Measurements from ENCODE around the gene GPC5.

Gene GPC5

GRCh38 chr13:91506759-91507158 lies 108.3 kb downstream of the GPC5 start:
- no peak overlapping the region for H3K4me3 ChIP-seq (ENCODE audit: low read depth, low read length)
- H3K9me3 ChIP-seq (ENCODE audit: control insufficient read depth, insufficient read depth, low read depth, low read length): no peaks in the 10 kb centered on the region
- POLR2A ChIA-PET: no interaction called here
- H3K36me3 ChIP-seq (ENCODE audit: control insufficient read depth in 2 of 2, insufficient read depth in 1 of 2, low read length in 2 of 2): no peaks in the 10 kb centered on the region
- TF ChIP-seq SCRT2 (tag by site-specific recombination; IDR thresholded peaks at IDR 0.05): no peak
- TF ChIP-seq ZNF76 (tag by site-specific recombination; IDR thresholded peaks at IDR 0.05; ENCODE audit: borderline replicate concordance, low read depth): no peak
- no peak for TF ChIP-seq ZNF626 (tag by site-specific recombination; IDR thresholded peaks at IDR 0.05)
- TF ChIP-seq, protein P1, sequence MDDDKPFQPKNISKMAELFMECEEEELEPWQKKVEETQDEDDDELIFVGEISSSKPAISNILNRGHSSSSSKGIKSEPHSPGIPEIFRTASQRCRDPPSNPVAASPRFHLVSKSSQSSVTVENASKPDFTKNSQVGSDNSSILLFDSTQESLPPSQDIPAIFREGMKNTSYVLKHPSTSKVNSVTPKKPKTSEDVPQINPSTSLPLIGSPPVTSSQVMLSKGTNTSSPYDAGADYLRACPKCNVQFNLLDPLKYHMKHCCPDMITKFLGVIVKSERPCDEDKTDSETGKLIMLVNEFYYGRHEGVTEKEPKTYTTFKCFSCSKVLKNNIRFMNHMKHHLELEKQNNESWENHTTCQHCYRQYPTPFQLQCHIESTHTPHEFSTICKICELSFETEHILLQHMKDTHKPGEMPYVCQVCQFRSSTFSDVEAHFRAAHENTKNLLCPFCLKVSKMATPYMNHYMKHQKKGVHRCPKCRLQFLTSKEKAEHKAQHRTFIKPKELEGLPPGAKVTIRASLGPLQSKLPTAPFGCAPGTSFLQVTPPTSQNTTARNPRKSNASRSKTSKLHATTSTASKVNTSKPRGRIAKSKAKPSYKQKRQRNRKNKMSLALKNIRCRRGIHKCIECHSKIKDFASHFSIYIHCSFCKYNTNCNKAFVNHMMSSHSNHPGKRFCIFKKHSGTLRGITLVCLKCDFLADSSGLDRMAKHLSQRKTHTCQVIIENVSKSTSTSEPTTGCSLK (tag by site-specific recombination; IDR thresholded peaks at IDR 0.05): no peak
- TF ChIP-seq ZNF133 (tag by site-specific recombination; IDR thresholded peaks at IDR 0.05): no peak
- TF ChIP-seq ZNF114 (tag by site-specific recombination; IDR thresholded peaks at IDR 0.05): no peak
- no peak for TF ChIP-seq ZNF148 (tag by site-specific recombination; IDR thresholded peaks at IDR 0.05; ENCODE audit: borderline replicate concordance)
- TF ChIP-seq, protein P2, sequence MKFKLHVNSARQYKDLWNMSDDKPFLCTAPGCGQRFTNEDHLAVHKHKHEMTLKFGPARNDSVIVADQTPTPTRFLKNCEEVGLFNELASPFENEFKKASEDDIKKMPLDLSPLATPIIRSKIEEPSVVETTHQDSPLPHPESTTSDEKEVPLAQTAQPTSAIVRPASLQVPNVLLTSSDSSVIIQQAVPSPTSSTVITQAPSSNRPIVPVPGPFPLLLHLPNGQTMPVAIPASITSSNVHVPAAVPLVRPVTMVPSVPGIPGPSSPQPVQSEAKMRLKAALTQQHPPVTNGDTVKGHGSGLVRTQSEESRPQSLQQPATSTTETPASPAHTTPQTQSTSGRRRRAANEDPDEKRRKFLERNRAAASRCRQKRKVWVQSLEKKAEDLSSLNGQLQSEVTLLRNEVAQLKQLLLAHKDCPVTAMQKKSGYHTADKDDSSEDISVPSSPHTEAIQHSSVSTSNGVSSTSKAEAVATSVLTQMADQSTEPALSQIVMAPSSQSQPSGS (tag by site-specific recombination; IDR thresholded peaks at IDR 0.05; ENCODE audit: low read depth): no peak
- TF ChIP-seq, protein P3, sequence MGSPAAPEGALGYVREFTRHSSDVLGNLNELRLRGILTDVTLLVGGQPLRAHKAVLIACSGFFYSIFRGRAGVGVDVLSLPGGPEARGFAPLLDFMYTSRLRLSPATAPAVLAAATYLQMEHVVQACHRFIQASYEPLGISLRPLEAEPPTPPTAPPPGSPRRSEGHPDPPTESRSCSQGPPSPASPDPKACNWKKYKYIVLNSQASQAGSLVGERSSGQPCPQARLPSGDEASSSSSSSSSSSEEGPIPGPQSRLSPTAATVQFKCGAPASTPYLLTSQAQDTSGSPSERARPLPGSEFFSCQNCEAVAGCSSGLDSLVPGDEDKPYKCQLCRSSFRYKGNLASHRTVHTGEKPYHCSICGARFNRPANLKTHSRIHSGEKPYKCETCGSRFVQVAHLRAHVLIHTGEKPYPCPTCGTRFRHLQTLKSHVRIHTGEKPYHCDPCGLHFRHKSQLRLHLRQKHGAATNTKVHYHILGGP (tag by site-specific recombination; IDR thresholded peaks at IDR 0.05): no peak
- TF ChIP-seq ZNF561 (tag by site-specific recombination; IDR thresholded peaks at IDR 0.05; ENCODE audit: borderline replicate concordance): no peak
- H3K27ac ChIP-seq (ENCODE audit: extremely low read depth, low read depth, low read length): no peak overlapping the region
- CTCF ChIA-PET: no interaction called here
- no peaks in the 10 kb centered on the region for H3K4me1 ChIP-seq (ENCODE audit: control insufficient read depth, insufficient read depth, low read length)

DNA sequence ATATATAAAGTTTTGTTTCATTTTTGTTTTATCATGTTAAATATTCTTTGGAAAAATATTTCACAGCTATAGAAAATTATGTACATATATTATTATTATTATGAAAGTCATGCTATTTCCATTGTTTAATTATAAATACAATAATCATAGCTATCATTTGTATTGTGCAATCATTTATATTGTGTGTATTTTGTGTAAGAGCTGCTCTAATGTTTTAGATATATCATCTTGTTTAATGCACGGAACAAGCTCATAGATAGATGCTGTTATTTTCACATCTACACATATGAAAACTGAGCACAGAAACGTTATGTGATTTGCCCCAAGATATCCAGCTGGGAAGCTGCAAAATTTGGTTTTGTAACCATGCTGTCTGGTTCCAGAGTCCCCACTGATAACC lies 111.6 kb downstream of the GPC5 start:
- POLR2A ChIA-PET: no interaction called here
- Histone ChIP-seq H3K4me1 (ENCODE audit: control insufficient read depth, insufficient read depth, low read length) (no peaks in the 10 kb centered on the region), H3K4me3 (ENCODE audit: low read depth, low read length) (no peak overlapping the region), H3K9me3 (ENCODE audit: control insufficient read depth, insufficient read depth, low read depth, low read length) (no peaks in the 10 kb centered on the region), H3K36me3 (ENCODE audit: control insufficient read depth in 2 of 2, insufficient read depth in 1 of 2, low read length in 2 of 2) (no peaks in the 10 kb centered on the region), H3K27ac (ENCODE audit: extremely low read depth, low read depth, low read length) (no peak overlapping the region)
- CTCF ChIA-PET: no interaction called here
- no peak for TF ChIP-seq REPIN1 (tag by site-specific recombination; IDR thresholded peaks at IDR 0.05; ENCODE audit: low read depth)
- TF ChIP-seq ZNF202 (tag by site-specific recombination; IDR thresholded peaks at IDR 0.05; ENCODE audit: borderline replicate concordance): no peak
- no peak for TF ChIP-seq ZNF311 (tag by site-specific recombination; IDR thresholded peaks at IDR 0.05; ENCODE audit: borderline replicate concordance)
- TF ChIP-seq ZNF791 (tag by site-specific recombination; IDR thresholded peaks at IDR 0.05): no peak
- TF ChIP-seq ZNF596 (tag by site-specific recombination; IDR thresholded peaks at IDR 0.05): no peak
- TF ChIP-seq ZNF701 (tag by site-specific recombination; IDR thresholded peaks at IDR 0.05): no peak
- TF ChIP-seq GLI2 (tag by site-specific recombination; IDR thresholded peaks at IDR 0.05; ENCODE audit: borderline replicate concordance, low read depth): no peak

Data from HEK293 (cell line).